IMR-90 (cell line): Measurements from ENCODE around the gene CREG2. TPM values are rescaled to one million over a fixed set of nuclear protein-coding genes. Genes with fewer than 3 reads are reported as not detected.
A peak's percentile ranks its signal among the peaks of the same experiment; 100 is the strongest.

Experiments used
- ATAC-seq: fragments of 200-7000 bp; cut with Tn5 transposase; 2 replicates; pipeline ENCODE4 v1.9.1; 2020; ENCODE audit warnings: low read depth, mild to moderate bottlenecking, moderate library complexity
- BruUV-seq: library from RNA; stranded (reverse); fragments of 400-500 nt; replicated peaks from 2 replicates; lab custom pipeline; 2021; lab: Mats Ljungman, UMichigan
- CTCF ChIA-PET: fragments of 300-600 bp; formaldehyde crosslinking; extraction: SDS; loops from one replicate; lab custom pipeline; 2021; ENCODE audit warnings: antibody characterized with exemption; lab: Yijun Ruan, JAX
- POLR2A ChIA-PET: fragments of 300-600 bp; sonication (Branson Sonifier 250); formaldehyde crosslinking; loops from one replicate; lab custom pipeline; 2022; ENCODE audit warnings: antibody characterized with exemption; ENCODE audit not compliant: unreplicated experiment; lab: Charles Lee
- DNase-seq: peaks from one replicate; pipeline ENCODE4 v3.0.0; 2013
- H2AFZ ChIP-seq: replicated peaks from 2 replicates; pipeline ENCODE3; 2013; ENCODE audit warnings: low read length, mild to moderate bottlenecking; ENCODE audit not compliant: poor library complexity
- H2AK5ac ChIP-seq: 2 replicates; pipeline ENCODE4 v1.6.1; 2013; ENCODE audit warnings: low read depth, low read length, inconsistent platforms
- H2AK9ac ChIP-seq: replicated peaks from 2 replicates; pipeline ENCODE3; 2013; ENCODE audit warnings: mild to moderate bottlenecking, low read depth, low read length, moderate library complexity; ENCODE audit not compliant: poor library complexity
- H2BK120ac ChIP-seq: 2 replicates; pipeline ENCODE4 v1.6.1; 2013; ENCODE audit warnings: low read depth, low read length, inconsistent platforms
- H2BK15ac ChIP-seq: 3 replicates; pipeline ENCODE4 v1.6.1; 2013; ENCODE audit warnings: low read depth, low read length, inconsistent platforms
- H2BK20ac ChIP-seq: 2 replicates; pipeline ENCODE4 v1.6.1; 2013; ENCODE audit warnings: low read depth, mild to moderate bottlenecking, inconsistent platforms, low read length, moderate library complexity
- H2BK5ac ChIP-seq: 2 replicates; pipeline ENCODE4 v1.6.1; 2013; ENCODE audit warnings: mild to moderate bottlenecking, low read depth, low read length, inconsistent platforms; ENCODE audit not compliant: poor library complexity, severe bottlenecking
- H3K14ac ChIP-seq: replicated peaks from 2 replicates; pipeline ENCODE4 v1.6.1; 2013; ENCODE audit warnings: low read depth, low read length, inconsistent platforms
- H3K18ac ChIP-seq: 2 replicates; pipeline ENCODE4 v1.6.1; 2013; ENCODE audit warnings: low read depth, low read length, control low read depth
- H3K23ac ChIP-seq: 2 replicates; pipeline ENCODE4 v1.6.1; 2013; ENCODE audit warnings: low read depth, low read length, inconsistent platforms
- H3K27ac ChIP-seq: 2 replicates; pipeline ENCODE4 v1.5.1; 2013; ENCODE audit warnings: mild to moderate bottlenecking, control low read depth, low read length; ENCODE audit not compliant: insufficient read depth
- H3K27me3 ChIP-seq: 2 replicates; pipeline ENCODE4 v1.6.1; 2013; ENCODE audit warnings: low read length; ENCODE audit not compliant: control insufficient read depth, insufficient read depth
- H3K36me3 ChIP-seq: 2 replicates; pipeline ENCODE4 v1.6.1; 2013; ENCODE audit warnings: low read length, mixed read lengths; ENCODE audit not compliant: control insufficient read depth, insufficient read depth
- H3K4ac ChIP-seq: 2 replicates; pipeline ENCODE4 v1.6.1; 2013; ENCODE audit warnings: low read depth, low read length, inconsistent platforms
- H3K4me1 ChIP-seq: 2 replicates; pipeline ENCODE4 v1.6.1; 2013; ENCODE audit warnings: low read length, mixed read lengths; ENCODE audit not compliant: control insufficient read depth, insufficient read depth
- H3K4me2 ChIP-seq: 2 replicates; pipeline ENCODE4 v1.6.1; 2013; ENCODE audit warnings: low read depth, mild to moderate bottlenecking, control low read depth, low read length, moderate library complexity
- H3K4me3 ChIP-seq: 2 replicates; pipeline ENCODE4 v1.5.1; 2013; ENCODE audit warnings: low read depth, mild to moderate bottlenecking, control low read depth, low read length, moderate library complexity; ENCODE audit not compliant: insufficient read depth
- H3K56ac ChIP-seq: 2 replicates; pipeline ENCODE4 v1.6.1; 2013; ENCODE audit warnings: low read length, inconsistent platforms; ENCODE audit not compliant: insufficient read depth; ENCODE audit errors: extremely low read depth
- H3K79me1 ChIP-seq, 2 experiments: 2 replicates each; pipeline ENCODE4 v1.6.1; 2013; ENCODE audit warnings: low read length in 2 of 2, inconsistent platforms in 1 of 2, low read depth in 1 of 2
- H3K9ac ChIP-seq: 2 replicates; pipeline ENCODE4 v1.6.1; 2013; ENCODE audit warnings: low read depth, low read length, control low read depth
- H3K9me1 ChIP-seq: 2 replicates; pipeline ENCODE4 v1.6.1; 2013; ENCODE audit warnings: low read length, inconsistent platforms; ENCODE audit not compliant: insufficient read depth
- H3K9me3 ChIP-seq: 2 replicates; pipeline ENCODE4 v1.6.1; 2013; ENCODE audit warnings: low read length; ENCODE audit not compliant: control insufficient read depth, insufficient read depth
- H4K20me1 ChIP-seq: 2 replicates; pipeline ENCODE4 v1.6.1; 2013; ENCODE audit warnings: low read length, inconsistent platforms; ENCODE audit not compliant: insufficient read depth
- H4K5ac ChIP-seq: 2 replicates; pipeline ENCODE4 v1.6.1; 2013; ENCODE audit warnings: mild to moderate bottlenecking, low read depth, low read length, control low read depth
- H4K8ac ChIP-seq, 2 experiments: 2 replicates each; pipeline ENCODE4 v1.6.1; 2013; ENCODE audit warnings: low read depth in 2 of 2, low read length in 2 of 2, control low read depth in 1 of 2, inconsistent platforms in 1 of 2
- H4K91ac ChIP-seq: 2 replicates; pipeline ENCODE4 v1.6.1; 2013; ENCODE audit warnings: low read depth, low read length, inconsistent platforms; ENCODE audit not compliant: insufficient read depth
- BHLHE40 ChIP-seq: fragments of 150-350 bp; IDR thresholded peaks from 2 replicates; pipeline ENCODE4 v1.6.1; 2016; ENCODE audit warnings: mild to moderate bottlenecking, low read depth, low read length
- CEBPB ChIP-seq: IDR thresholded peaks from 2 replicates; pipeline ENCODE4 v1.6.1; 2012; ENCODE audit warnings: low read depth, low read length, improper control_type of control experiment
- CHD1 ChIP-seq: IDR thresholded peaks from 2 replicates; pipeline ENCODE4 v1.6.1; 2012; ENCODE audit warnings: low read depth, low read length, improper control_type of control experiment
- FOS ChIP-seq: fragments of 150-350 bp; IDR thresholded peaks from 2 replicates; pipeline ENCODE4 v1.6.1; 2016; ENCODE audit warnings: low read depth, low read length
- POLR2A ChIP-seq: IDR thresholded peaks from 2 replicates; pipeline ENCODE4 v1.6.1; 2012; ENCODE audit warnings: mild to moderate bottlenecking, low read depth, low read length
- RAD21 ChIP-seq: IDR thresholded peaks from 2 replicates; pipeline ENCODE4 v1.6.1; 2012; ENCODE audit warnings: low read length, improper control_type of control experiment
- RCOR1 ChIP-seq: IDR thresholded peaks from 2 replicates; pipeline ENCODE4 v1.6.1; 2012; ENCODE audit warnings: mild to moderate bottlenecking, low read length, improper control_type of control experiment; ENCODE audit not compliant: insufficient replicate concordance
- RFX5 ChIP-seq: IDR thresholded peaks from 2 replicates; pipeline ENCODE4 v1.8.0; 2012; ENCODE audit warnings: low read depth, mild to moderate bottlenecking, low read length, moderate library complexity
- SMC3 ChIP-seq: fragments of 150-350 bp; IDR thresholded peaks from 2 replicates; pipeline ENCODE4 v1.6.1; 2016; ENCODE audit warnings: low read depth, mild to moderate bottlenecking, antibody characterized with exemption, low read length, moderate library complexity
- WGBS, 2 experiments: methylation state at CpG; one replicate each; pipeline versions ENCODE4 v1.1.5 to v1.1.7; 2013; ENCODE audit warnings: missing lambda C conversion rate in 2 of 2; ENCODE audit not compliant: insufficient read length in 1 of 2; ENCODE audit errors: extremely low coverage in 2 of 2; 5-methylcytosine and 5-hydroxymethylcytosine counted together
- dilution Hi-C: fragments of 300-500 bp; cut with HindIII; formaldehyde crosslinking; loops from one replicate; pipeline ENCODE4 v1.14.3; 2018; ENCODE audit warnings: low sequenced_read_pairs; ENCODE audit not compliant: unreplicated experiment
- in situ Hi-C: fragments of 300-500 bp; cut with MboI; formaldehyde crosslinking; loops from 3 replicates; pipeline ENCODE4 v1.14.3; 2019; ENCODE audit warnings: low sequenced_read_pairs, inconsistent platforms, mixed read lengths
- intact Hi-C: fragments of 100-400 bp; cut with micrococcal nuclease; formaldehyde crosslinking; loops from 2 replicates; pipeline ENCODE4 v1.10.0; 2022
- polyA plus RNA-seq, 3 experiments: library from polyadenylated mRNA; depleted of rRNA; stranded (reverse); fragments of >200 nt; gene quantifications; 2 replicates each; pipeline ENCODE4 v1.2.3, GENCODE V29; 2012; ENCODE audit warnings: low replicate concordance in 1 of 3
- total RNA-seq: library from RNA; depleted of rRNA; stranded (reverse); fragments of >200 nt; gene quantifications from 2 replicates; pipeline ENCODE4 v1.2.3, GENCODE V29; 2012
- TF ChIP-seq, protein P1 (sequence below): conservative IDR thresholded peaks from 2 replicates; pipeline ENCODE4 v1.5.1; 2012; ENCODE audit warnings: mild to moderate bottlenecking, low read depth, low read length, improper control_type of control experiment
- TF ChIP-seq, protein P2 (sequence below): fragments of 150-350 bp; IDR thresholded peaks from 2 replicates; pipeline ENCODE4 v1.6.1; 2016; ENCODE audit warnings: low read depth, mild to moderate bottlenecking, low read length, moderate library complexity, borderline replicate concordance

The CREG2 gene
- total and polyA plus RNA-seq, 2 of the 4 experiments (the other 2 are of a cell fraction): 0.17 TPM; not detected in 1

DNA sequence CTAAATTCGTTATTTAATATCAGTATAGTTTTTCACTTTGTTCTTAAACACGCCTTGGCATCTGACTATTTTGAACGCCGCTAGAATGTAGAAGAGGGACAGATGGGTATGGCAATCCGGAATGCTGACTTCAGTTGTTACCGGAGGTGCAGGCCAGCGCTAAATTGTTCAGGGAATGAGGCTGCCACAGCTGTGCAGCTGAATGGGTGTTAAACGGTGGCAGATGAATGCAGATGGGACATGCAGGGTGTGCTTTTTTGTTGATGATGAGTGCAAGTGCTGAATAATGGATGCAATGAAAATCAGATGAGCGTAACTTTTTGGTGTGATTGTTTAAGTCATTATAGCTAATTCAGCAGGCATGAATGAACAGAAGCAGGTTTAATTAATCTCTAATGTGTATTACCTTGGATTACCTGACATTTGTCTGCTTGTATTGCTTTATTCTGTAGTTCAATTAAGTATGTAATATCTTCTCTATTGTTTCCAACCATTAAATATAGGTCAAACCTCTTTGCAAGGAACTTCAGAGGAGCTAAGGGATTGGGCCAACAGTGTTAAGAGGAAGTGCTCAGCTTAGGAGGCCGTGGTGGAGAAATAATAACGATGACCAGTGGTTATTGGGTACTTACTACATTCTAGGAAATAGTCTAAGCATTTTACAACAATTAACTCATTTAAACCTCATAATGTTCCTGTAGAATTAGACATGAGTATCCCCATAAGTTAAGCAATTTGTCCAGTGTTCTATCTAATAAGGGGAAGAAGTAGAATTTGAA lies 11.9 kb upstream of the CREG2 start:
- ATAC-seq (no peak), DNase-seq (no peak)
- no peak overlapping the region for H4K91ac ChIP-seq
- in situ Hi-C loops: no loop called here
- no peak overlapping the region for H4K8ac ChIP-seq
- no peak overlapping the region for H3K23ac ChIP-seq
- H2BK120ac ChIP-seq: no peak overlapping the region
- no TSS peak for BruUV-seq
- H3K9me1 ChIP-seq: peaks cover 4% of the 10 kb centered on the region; the same call in 1 of the 2 replicates
- H2BK5ac ChIP-seq: no peak overlapping the region
- TF ChIP-seq CEBPB (no peak), RAD21 (no peak), RCOR1 (no peak), POLR2A (no peak), FOS (no peak), CHD1 (no peak), RFX5 (no peak), SMC3 (no peak), BHLHE40 (no peak)
- TF ChIP-seq, protein P1, sequence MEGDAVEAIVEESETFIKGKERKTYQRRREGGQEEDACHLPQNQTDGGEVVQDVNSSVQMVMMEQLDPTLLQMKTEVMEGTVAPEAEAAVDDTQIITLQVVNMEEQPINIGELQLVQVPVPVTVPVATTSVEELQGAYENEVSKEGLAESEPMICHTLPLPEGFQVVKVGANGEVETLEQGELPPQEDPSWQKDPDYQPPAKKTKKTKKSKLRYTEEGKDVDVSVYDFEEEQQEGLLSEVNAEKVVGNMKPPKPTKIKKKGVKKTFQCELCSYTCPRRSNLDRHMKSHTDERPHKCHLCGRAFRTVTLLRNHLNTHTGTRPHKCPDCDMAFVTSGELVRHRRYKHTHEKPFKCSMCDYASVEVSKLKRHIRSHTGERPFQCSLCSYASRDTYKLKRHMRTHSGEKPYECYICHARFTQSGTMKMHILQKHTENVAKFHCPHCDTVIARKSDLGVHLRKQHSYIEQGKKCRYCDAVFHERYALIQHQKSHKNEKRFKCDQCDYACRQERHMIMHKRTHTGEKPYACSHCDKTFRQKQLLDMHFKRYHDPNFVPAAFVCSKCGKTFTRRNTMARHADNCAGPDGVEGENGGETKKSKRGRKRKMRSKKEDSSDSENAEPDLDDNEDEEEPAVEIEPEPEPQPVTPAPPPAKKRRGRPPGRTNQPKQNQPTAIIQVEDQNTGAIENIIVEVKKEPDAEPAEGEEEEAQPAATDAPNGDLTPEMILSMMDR: no peak
- TF ChIP-seq, protein P2, sequence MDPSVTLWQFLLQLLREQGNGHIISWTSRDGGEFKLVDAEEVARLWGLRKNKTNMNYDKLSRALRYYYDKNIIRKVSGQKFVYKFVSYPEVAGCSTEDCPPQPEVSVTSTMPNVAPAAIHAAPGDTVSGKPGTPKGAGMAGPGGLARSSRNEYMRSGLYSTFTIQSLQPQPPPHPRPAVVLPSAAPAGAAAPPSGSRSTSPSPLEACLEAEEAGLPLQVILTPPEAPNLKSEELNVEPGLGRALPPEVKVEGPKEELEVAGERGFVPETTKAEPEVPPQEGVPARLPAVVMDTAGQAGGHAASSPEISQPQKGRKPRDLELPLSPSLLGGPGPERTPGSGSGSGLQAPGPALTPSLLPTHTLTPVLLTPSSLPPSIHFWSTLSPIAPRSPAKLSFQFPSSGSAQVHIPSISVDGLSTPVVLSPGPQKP: no peak
- no peak overlapping the region for H3K4me2 ChIP-seq
- H2AK9ac ChIP-seq: peak overlapping the region; percentile 42
- H3K27me3 ChIP-seq: no peaks in the 10 kb centered on the region
- no peak overlapping the region for H3K27ac ChIP-seq
- H3K14ac ChIP-seq: no peak overlapping the region
- no peak overlapping the region for H2BK15ac ChIP-seq
- no peaks in the 10 kb centered on the region for H3K36me3 ChIP-seq
- H2AK5ac ChIP-seq: no peak overlapping the region
- H3K18ac ChIP-seq: no peak overlapping the region
- H3K56ac ChIP-seq: no peak overlapping the region
- H4K5ac ChIP-seq: no peak overlapping the region
- peaks cover 0 to 7% of the 10 kb centered on the region in 2 experiments; a peak in 1 of 4 replicates for H3K79me1 ChIP-seq
- no peak overlapping the region for H3K4me3 ChIP-seq
- intact Hi-C loops: no loop called here
- no peak overlapping the region for H2AFZ ChIP-seq
- dilution Hi-C loops: no loop called here
- H3K9ac ChIP-seq: no peak overlapping the region
- WGBS, 2 experiments: 91% methylated on average over 8 of the region's 11 CpGs; no CpG with 5 or more reads in 1 of the 2 experiments
- H3K4me1 ChIP-seq: peaks cover 8% of the 10 kb centered on the region
- H4K20me1 ChIP-seq: no peaks in the 10 kb centered on the region
- no peak overlapping the region for H2BK20ac ChIP-seq
- CTCF ChIA-PET: interaction anchor here (1.7 kb wide), 1 partner anchor 12 kb away, joined by 5 read pairs; the partner anchor contains the start of gene CREG2
- no peak overlapping the region for H3K4ac ChIP-seq
- no peaks in the 10 kb centered on the region for H3K9me3 ChIP-seq
- POLR2A ChIA-PET: no interaction called here
